Hindlimb muscle (tissue), 1 donor: ENCODE measurements around the gene LGALS9C. TPM values are rescaled to one million over a fixed set of nuclear protein-coding genes. Genes with fewer than 3 reads are reported as not detected.
"Not testable (repeated sequence)": the region's sequence is repeated elsewhere in the genome, so short reads cannot be mapped to it uniquely, and the experiment has no call there.

ENCODE experiments used
- DNase-seq: peaks from one replicate; pipeline ENCODE4 v3.0.0-alpha.2; 2013
- polyA plus RNA-seq: library from polyadenylated mRNA; unstranded; fragments of 120-200 nt; gene quantifications from one replicate; pipeline ENCODE4 v1.2.1, GENCODE V29; 2013; ENCODE audit not compliant: insufficient read length

Gene LGALS9C
- not detected for polyA plus RNA-seq

- not testable (repeated sequence) for DNase-seq
Observed at GRCh38 chr17:18476508-18477308, at the start of gene LGALS9C. Gene LGALS9C (plus strand): TSS chr17:18476789. CDS start chr17:18476855, 66 bp downstream.

GRCh38 chr17:18432206-18432605 is 44.4 kb upstream of the LGALS9C start:
- not testable (repeated sequence) for DNase-seq

- DNase-seq, result not testable (repeated sequence)
Observed at GRCh38 chr17:18439465-18439870, 37.1 kb upstream of the LGALS9C start.

- not testable (repeated sequence) for DNase-seq
Observed at GRCh38 chr17:18442093-18442492, 34.5 kb upstream of the LGALS9C start.

GRCh38 chr17:18442532-18442931 is 34.1 kb upstream of the LGALS9C start:
- DNase-seq, result not testable (repeated sequence)

- not testable (repeated sequence) for DNase-seq
Observed at GRCh38 chr17:18447476-18448205, 28.9 kb upstream of the LGALS9C start.

- DNase-seq, result not testable (repeated sequence)
Observed at GRCh38 chr17:18448311-18448710, 28.3 kb upstream of the LGALS9C start.

GRCh38 chr17:18449833-18450232 is 26.8 kb upstream of the LGALS9C start:
- DNase-seq, result not testable (repeated sequence)

GRCh38 chr17:18450998-18451397 is 25.6 kb upstream of the LGALS9C start:
- DNase-seq, result not testable (repeated sequence)

- DNase-seq, result not testable (repeated sequence)
Observed at GRCh38 chr17:18451969-18452368, 24.6 kb upstream of the LGALS9C start.

GRCh38 chr17:18459035-18459434 is 17.6 kb upstream of the LGALS9C start:
- DNase-seq, result not testable (repeated sequence)

GRCh38 chr17:18463831-18464502 is 12.6 kb upstream of the LGALS9C start:
- DNase-seq, result not testable (repeated sequence)

GRCh38 chr17:18466250-18466983 is 10.2 kb upstream of the LGALS9C start:
- not testable (repeated sequence) for DNase-seq

GRCh38 chr17:18467001-18467400 is 9.6 kb upstream of the LGALS9C start:
- not testable (repeated sequence) for DNase-seq

- DNase-seq, result not testable (repeated sequence)
Observed at GRCh38 chr17:18468472-18469171, 8.0 kb upstream of the LGALS9C start.

- DNase-seq, result not testable (repeated sequence)
Observed at GRCh38 chr17:18469837-18470236, 6.8 kb upstream of the LGALS9C start.

- not testable (repeated sequence) for DNase-seq
Observed at GRCh38 chr17:18470345-18470930, 6.2 kb upstream of the LGALS9C start.

- not testable (repeated sequence) for DNase-seq
Observed at GRCh38 chr17:18473967-18474366, 2.6 kb upstream of the LGALS9C start.

GRCh38 chr17:18474754-18475153 is 1.8 kb upstream of the LGALS9C start:
- not testable (repeated sequence) for DNase-seq

- DNase-seq, result not testable (repeated sequence)
Observed at GRCh38 chr17:18477367-18477766, 778 bp downstream of the LGALS9C start.

GRCh38 chr17:18478362-18478761 is 1.8 kb downstream of the LGALS9C start:
- not testable (repeated sequence) for DNase-seq
